Amniotic epithelial cell (primary cell): Measurements from ENCODE around the gene PRMT1.

Source experiments
- DNase-seq: peaks from one replicate; pipeline ENCODE4 v3.0.0-alpha.2; 2010; ENCODE audit warnings: low read depth

Gene PRMT1

GRCh38 chr19:49688531-49689132 lies 11.6 kb downstream of the PRMT1 start:
- no peak for DNase-seq

- no peak for DNase-seq
These were observed 12.3 kb downstream of the PRMT1 start, which contains the start of gene ADM5 for GRCh38 chr19:49689133-49690078. Gene ADM5, plus strand, starts transcription at chr19:49689594. Its CDS starts 244 bp downstream, at chr19:49689838.

- no peak for DNase-seq
These were observed 13.1 kb downstream of the PRMT1 start for GRCh38 chr19:49690079-49690655.

- DNase-seq: peak; percentile 65
These were observed 13.7 kb downstream of the PRMT1 start, which contains the start of gene CPT1C for GRCh38 chr19:49690656-49691242. Gene CPT1C, plus strand, starts transcription at chr19:49691116. Its CDS starts 1,137 bp downstream, at chr19:49692253.

GRCh38 chr19:49691243-49692146 lies 14.4 kb downstream of the PRMT1 start:
- peak; percentile 77 for DNase-seq

GRCh38 chr19:49692147-49692506 lies 15.1 kb downstream of the PRMT1 start:
- DNase-seq: no peak

- no peak for DNase-seq
These were observed 19.0 kb downstream of the PRMT1 start for GRCh38 chr19:49696115-49696514.

- no peak for DNase-seq
These were observed 19.8 kb downstream of the PRMT1 start for GRCh38 chr19:49696865-49697264.

GRCh38 chr19:49699364-49699763 lies 22.3 kb downstream of the PRMT1 start:
- DNase-seq: no peak

GRCh38 chr19:49700563-49700962 lies 23.5 kb downstream of the PRMT1 start:
- DNase-seq: no peak

GRCh38 chr19:49701271-49701786 lies 24.3 kb downstream of the PRMT1 start:
- no peak for DNase-seq

GRCh38 chr19:49704888-49705642 lies 28.0 kb downstream of the PRMT1 start:
- no peak for DNase-seq

GRCh38 chr19:49705919-49706318 lies 28.8 kb downstream of the PRMT1 start:
- no peak for DNase-seq

GRCh38 chr19:49710372-49710951 lies 33.4 kb downstream of the PRMT1 start:
- peak; percentile 73 for DNase-seq

- peak; percentile 92 for DNase-seq
These were observed 35.4 kb downstream of the PRMT1 start for GRCh38 chr19:49712397-49712859.

- DNase-seq: no peak
These were observed 36.3 kb downstream of the PRMT1 start for GRCh38 chr19:49713236-49713845.

GRCh38 chr19:49716154-49716553 lies 39.1 kb downstream of the PRMT1 start:
- no peak for DNase-seq

- peak; percentile 25 for DNase-seq
These were observed 41.4 kb downstream of the PRMT1 start for GRCh38 chr19:49718511-49718910.

- DNase-seq: no peak
These were observed 41.9 kb downstream of the PRMT1 start for GRCh38 chr19:49718991-49719390.
